Pancreas (tissue), 10 donors: Measurements from ENCODE around the gene ABL1. TPM values are rescaled to one million over a fixed set of nuclear protein-coding genes. Genes with fewer than 3 reads are reported as not detected.

Source experiments
- ATAC-seq, 4 donors: fragments of 200-7000 bp; cut with Tn5 transposase; one replicate each; pipeline versions ENCODE4 v1.8.0 to v1.9.1; 2020; ENCODE audit warnings: mild to moderate bottlenecking in 4 of 4, moderate library complexity in 4 of 4
- DNase-seq, 6 donors: peaks; one replicate each; pipeline ENCODE4 v3.0.0-alpha.2; 2020
- FAIRE-seq: peaks from 2 replicates; lab custom pipeline; 2012; peaks lifted over from hg19 to GRCh38; lab: Jason Lieb, UNC
- H3K27ac ChIP-seq, 4 donors: fragments of 200-600 bp; sonication (generic); 1 replicate in 3 of 4; 2 replicates in 1 of 4; pipeline versions ENCODE4 v1.5.0 to v1.8.0; 2020
- H3K27me3 ChIP-seq, 4 donors: fragments of 200-600 bp; one replicate each; pipeline ENCODE4 v1.8.0; 2021
- H3K36me3 ChIP-seq, 3 donors: fragments of 200-600 bp; sonication (generic) in 1 of 3; one replicate each; pipeline versions ENCODE4 v1.5.0 to v1.8.0; 2020 to 2021
- H3K4me1 ChIP-seq, 3 donors: fragments of 200-600 bp; one replicate each; pipeline ENCODE4 v1.8.0; 2021
- H3K4me3 ChIP-seq, 4 donors: fragments of 200-600 bp; sonication (generic) in 2 of 4; one replicate each; pipeline versions ENCODE4 v1.5.0 to v1.8.0; 2020 to 2021
- H3K9me3 ChIP-seq, 4 donors: fragments of 200-600 bp; one replicate each; pipeline ENCODE4 v1.8.0; 2021
- WGBS, 2 donors: extraction: QIAGEN DNeasy Blood & Tissue Kit; methylation state at CpG; one replicate each; pipeline ENCODE4 v1.1.7; 2013; 5-methylcytosine and 5-hydroxymethylcytosine counted together
- intact Hi-C, 3 donors: fragments of 100-400 bp; cut with DNase I; formaldehyde crosslinking; loops; one replicate each; pipeline versions ENCODE4 v1.11.1 to v1.14.2; 2022
- polyA plus RNA-seq, 2 donors: library from polyadenylated mRNA; stranded (reverse); fragments of 200-250 nt; gene quantifications; one replicate each; pipeline ENCODE4 v1.2.3, GENCODE V29; 2013
- total RNA-seq, 6 donors: library from RNA; stranded (reverse); fragmentation: NEBNext Ultra II Directional in 4 of 6; extraction: Animal tissue kit (Norgen Biotek cat#: 25700) in 4 of 6; gene quantifications; one replicate each; pipeline versions ENCODE4 v1.2.1 to v1.2.4, GENCODE V29; 2021 to 2023
- TF ChIP-seq, protein P1 (sequence below), 4 donors: fragments of 200-600 bp; sonication (generic) in 3 of 4; IDR thresholded peaks; one replicate each; pipeline versions ENCODE4 v1.5.0 to v1.8.0; 2021; ENCODE audit warnings: antibody characterized with exemption in 4 of 4
- donor health status: healthy with polysubstance abuse.
- donor health status: DM: no; HTN: no; CAD: no; lungs with moderate emphysema.
- donor health status: DM: no; HTN: no; CAD: no.
- donor health status: control.
- donor health status: control.
- donor health status: Bipolar disorder and iron deficiency.
- donor health status: DM: yes; HTN: yes; CAD: no.
- donor health status: DM: no; HTN: no; CAD: no.
- donor health status: DM: no; HTN: no; CAD: no.
- donor health status: DM: yes; HTN: yes; CAD: no.

The ABL1 gene
- total and polyA plus RNA-seq, 8 donors: 15.3 to 31.9 (median 19.4) TPM

DNA sequence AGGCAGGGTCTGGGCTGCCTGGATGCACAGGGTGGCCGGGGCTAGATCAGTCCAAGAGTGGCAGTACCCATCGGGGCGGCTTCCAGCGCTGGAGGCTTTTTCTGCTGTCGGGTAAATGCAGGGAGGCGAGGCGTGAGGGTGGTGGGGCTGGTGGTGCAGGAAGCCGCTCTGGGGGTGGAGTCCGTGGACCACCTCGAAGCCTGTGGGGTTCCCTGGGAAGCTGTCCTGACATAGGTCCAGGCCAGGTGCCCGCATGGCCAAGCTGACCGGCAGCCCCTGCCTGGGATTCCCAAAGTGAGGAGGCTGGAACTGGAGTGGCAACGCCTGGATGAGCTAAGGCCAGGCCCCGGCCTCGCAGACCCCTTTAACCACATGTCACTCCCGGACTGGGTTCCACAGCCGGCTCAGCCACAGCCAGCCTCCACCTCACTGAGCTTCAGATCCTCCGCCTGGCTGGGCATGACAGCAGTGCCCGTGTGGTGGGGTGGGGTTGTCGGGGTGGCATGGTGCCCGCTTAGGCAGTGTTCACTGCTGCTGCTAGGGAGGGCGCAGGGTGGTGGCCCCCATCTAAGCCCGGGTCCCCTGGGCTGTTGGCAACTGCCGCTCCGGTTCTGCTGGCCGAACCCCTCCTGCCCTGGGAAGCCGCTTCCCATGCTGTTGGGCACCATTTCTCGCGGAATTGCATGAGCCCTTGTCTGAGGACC, 62.9 kb downstream of the ABL1 start:
- H3K4me1 ChIP-seq: no peaks in the 10 kb centered on the region
- H3K4me3 ChIP-seq: no peak overlapping the region
- H3K27me3 ChIP-seq: peaks cover 0 to 3% (median 0%) of the 10 kb centered on the region in 4 donors
- peak in 1 of 6 donors; percentile 70 for DNase-seq
- no peak for FAIRE-seq
- H3K9me3 ChIP-seq: no peaks in the 10 kb centered on the region
- WGBS, 2 donors: 50 to 58% methylated on average over 29 of the region's 29 CpGs
- intact Hi-C loops: no loop called here
- peak in 1 of 4 donors; percentile 10 for ATAC-seq
- H3K27ac ChIP-seq: no peak overlapping the region
- TF ChIP-seq, protein P1, sequence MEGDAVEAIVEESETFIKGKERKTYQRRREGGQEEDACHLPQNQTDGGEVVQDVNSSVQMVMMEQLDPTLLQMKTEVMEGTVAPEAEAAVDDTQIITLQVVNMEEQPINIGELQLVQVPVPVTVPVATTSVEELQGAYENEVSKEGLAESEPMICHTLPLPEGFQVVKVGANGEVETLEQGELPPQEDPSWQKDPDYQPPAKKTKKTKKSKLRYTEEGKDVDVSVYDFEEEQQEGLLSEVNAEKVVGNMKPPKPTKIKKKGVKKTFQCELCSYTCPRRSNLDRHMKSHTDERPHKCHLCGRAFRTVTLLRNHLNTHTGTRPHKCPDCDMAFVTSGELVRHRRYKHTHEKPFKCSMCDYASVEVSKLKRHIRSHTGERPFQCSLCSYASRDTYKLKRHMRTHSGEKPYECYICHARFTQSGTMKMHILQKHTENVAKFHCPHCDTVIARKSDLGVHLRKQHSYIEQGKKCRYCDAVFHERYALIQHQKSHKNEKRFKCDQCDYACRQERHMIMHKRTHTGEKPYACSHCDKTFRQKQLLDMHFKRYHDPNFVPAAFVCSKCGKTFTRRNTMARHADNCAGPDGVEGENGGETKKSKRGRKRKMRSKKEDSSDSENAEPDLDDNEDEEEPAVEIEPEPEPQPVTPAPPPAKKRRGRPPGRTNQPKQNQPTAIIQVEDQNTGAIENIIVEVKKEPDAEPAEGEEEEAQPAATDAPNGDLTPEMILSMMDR (IDR thresholded peaks at IDR 0.05): no peak
- H3K36me3 ChIP-seq: no peaks in the 10 kb centered on the region

DNA sequence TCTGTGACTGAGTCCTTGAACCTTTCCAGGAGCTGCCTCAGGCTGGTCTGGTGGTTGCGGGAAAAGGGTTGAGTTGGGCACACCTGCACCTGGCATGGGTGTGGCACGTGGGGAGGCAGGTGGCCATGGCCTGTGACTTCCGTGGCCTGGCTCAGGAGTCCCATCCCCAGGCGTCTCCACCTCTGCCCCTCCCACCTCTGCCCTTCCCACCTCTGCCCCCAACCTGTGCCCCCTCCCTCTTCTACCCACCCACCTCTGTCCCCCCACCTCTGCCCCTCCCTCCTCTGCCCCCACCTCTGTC, 63.4 kb downstream of the ABL1 start:
- Histone ChIP-seq H3K4me3 (no peak overlapping the region), H3K27ac (no peak overlapping the region), H3K36me3 (no peaks in the 10 kb centered on the region), H3K4me1 (no peaks in the 10 kb centered on the region), H3K9me3 (no peaks in the 10 kb centered on the region), H3K27me3 (peaks cover 0 to 3% (median 0%) of the 10 kb centered on the region in 4 donors)
- intact Hi-C loops: no loop called here
- DNase-seq (peak in 2 of 6 donors; percentile 31 to 44), FAIRE-seq (no peak), ATAC-seq (peak in 2 of 4 donors; percentile 17 to 76)
- WGBS, 2 donors: 15 to 16% methylated on average over 4 of the region's 4 CpGs
- TF ChIP-seq, protein P1 (IDR thresholded peaks at IDR 0.05): no peak

DNA sequence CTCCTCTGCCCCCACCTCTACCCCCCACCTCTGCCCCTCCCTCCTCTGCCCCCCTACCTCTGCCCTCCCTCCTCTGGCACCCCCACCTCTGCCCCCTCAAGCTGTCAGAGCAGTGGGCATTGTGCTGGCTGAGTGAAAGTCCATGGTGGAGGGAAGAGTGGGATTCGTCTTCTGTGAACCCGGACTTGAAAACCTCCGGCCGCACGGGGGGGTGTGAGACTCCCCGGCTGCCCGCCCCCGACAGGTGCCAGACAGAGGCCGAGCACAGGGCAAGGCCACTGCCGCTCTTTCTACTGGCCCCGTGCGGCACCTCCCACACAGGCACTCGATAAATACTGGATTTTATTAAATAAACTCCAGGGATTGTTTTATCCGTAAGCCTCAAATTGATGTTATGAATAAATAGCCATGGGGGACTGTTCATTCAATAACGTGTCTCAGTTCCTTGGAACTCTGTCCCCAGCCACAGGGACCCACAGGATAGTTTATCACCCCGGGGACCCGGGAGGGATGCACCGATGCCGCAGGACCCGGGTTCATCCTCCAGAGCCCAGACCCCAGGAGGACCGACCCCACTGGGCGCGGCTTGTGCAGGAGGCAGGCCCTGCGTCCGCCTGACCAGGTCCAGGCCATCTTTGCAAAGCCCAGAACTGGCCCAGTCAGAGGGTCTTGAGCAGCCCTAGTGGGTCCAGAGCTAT, 64.1 kb downstream of the ABL1 start:
- intact Hi-C loops: no loop called here
- no peak overlapping the region for H3K27ac ChIP-seq
- WGBS, 2 donors: 35 to 37% methylated on average over 25 of the region's 25 CpGs

DNA sequence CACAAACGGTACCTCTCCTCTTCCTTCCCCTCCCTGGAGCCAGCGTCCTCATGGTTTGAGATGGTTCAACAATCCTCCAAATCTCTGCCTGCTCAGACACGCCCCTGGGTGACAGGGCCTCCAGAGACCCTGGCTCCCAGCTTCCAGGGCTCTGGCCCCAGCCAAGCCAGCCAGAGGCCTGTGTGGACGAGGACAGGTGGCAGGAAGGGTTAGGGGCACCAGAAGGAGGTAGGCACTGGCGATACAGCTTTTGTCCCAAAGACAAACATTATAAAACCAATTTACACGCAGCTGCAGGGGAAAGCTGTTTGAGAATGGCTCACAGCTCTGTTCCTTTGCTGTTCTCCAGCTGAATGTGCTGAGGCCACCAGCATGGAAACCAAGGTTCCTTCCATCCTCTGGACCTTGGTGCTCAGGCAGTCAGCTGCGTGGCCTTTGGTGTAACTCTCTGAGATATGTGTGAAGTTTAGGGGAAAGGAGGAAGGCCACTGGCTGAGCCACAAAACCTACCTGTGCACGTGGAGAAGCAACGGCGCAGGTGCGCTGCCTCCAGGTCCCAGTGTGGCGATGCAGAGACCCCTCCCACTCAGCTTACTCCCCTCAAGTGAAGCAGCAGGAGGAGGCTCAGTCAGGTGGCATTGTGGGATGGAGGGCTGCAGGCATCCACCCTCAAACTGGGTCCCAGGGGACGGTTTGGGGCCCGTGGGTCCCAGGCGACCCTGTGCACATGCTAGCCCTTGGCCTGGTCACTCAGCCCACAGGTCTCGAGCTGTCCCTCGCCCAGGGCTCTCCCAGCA, 65.8 kb downstream of the ABL1 start:
- TF ChIP-seq, protein P1 (IDR thresholded peaks at IDR 0.05): no peak
- intact Hi-C loops: no loop called here
- Histone ChIP-seq H3K4me3 (no peak overlapping the region), H3K27ac (no peak overlapping the region), H3K36me3 (no peaks in the 10 kb centered on the region), H3K4me1 (no peaks in the 10 kb centered on the region), H3K27me3 (peaks cover 0 to 3% (median 0%) of the 10 kb centered on the region in 4 donors), H3K9me3 (no peaks in the 10 kb centered on the region)
- no peak for ATAC-seq
- FAIRE-seq: no peak
- peak in 1 of 6 donors; percentile 30 for DNase-seq
- WGBS, 2 donors: 55 to 60% methylated on average over 17 of the region's 17 CpGs

More for the DNA sequence above, 64.1 kb downstream of the ABL1 start:
- TF ChIP-seq, protein P1 (IDR thresholded peaks at IDR 0.05): no peak
- H3K36me3 ChIP-seq: no peaks in the 10 kb centered on the region
- H3K4me1 ChIP-seq: no peaks in the 10 kb centered on the region
- ATAC-seq (peak in 1 of 4 donors; percentile 76), DNase-seq (peak in 1 of 6 donors; percentile 57), FAIRE-seq (no peak)
- no peaks in the 10 kb centered on the region for H3K9me3 ChIP-seq
- H3K27me3 ChIP-seq: peaks cover 0 to 3% (median 0%) of the 10 kb centered on the region in 4 donors
- no peak overlapping the region for H3K4me3 ChIP-seq
